ENCODE measurements around the gene PDXK.
"Not testable (repeated sequence)": the region's sequence is repeated elsewhere in the genome, so short reads cannot be mapped to it uniquely, and the experiment has no call there.

Gene PDXK

DNA sequence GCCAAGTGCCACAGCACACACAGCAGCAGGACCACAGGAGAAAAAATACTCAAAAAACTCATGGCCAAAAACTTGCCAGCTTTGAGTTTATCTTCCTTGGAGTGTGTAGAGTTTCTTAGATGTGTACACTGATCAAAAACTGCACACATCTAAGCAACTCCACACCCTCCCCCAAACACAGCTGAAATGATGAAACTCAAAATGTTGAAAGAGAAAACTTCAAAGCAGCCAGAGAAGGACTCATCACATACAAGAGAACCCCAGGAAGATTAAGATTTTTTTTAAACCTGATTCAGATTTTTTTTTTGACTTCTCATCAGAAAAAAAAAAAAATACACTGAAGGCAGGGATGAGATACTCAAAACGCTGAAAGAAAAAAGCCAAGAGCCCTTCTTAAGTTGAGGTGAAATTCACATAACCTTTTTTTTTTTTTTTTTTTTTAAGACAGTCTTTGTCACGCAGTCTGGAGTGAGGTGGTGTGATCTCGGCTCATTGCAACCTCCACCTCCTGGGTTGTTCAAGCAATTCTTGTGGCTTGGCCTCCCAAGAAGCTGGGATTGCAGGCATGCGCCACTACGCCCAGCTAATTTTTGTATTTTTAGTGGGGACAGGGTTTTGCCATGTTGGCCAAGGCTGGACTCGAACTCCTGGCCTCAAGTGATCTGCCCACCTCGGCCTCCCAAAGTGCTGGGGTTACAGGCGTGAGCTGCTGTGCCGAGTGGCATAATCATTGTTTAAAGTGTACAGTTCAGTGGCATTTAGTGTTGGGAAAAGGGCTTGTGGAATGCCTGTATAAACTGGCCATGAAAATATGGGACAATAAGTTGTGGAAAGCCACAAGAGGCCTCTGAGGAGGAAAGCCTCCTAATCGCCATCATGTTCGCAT is 20.9 kb upstream of the PDXK start:
- DNase-seq = peak; percentile 28

GRCh38 chr21:43699492-43699777 is 19.5 kb upstream of the PDXK start:
- not testable (repeated sequence) for DNase-seq

- no peak for DNase-seq
These were observed 18.9 kb upstream of the PDXK start for GRCh38 chr21:43699933-43700599.

DNA sequence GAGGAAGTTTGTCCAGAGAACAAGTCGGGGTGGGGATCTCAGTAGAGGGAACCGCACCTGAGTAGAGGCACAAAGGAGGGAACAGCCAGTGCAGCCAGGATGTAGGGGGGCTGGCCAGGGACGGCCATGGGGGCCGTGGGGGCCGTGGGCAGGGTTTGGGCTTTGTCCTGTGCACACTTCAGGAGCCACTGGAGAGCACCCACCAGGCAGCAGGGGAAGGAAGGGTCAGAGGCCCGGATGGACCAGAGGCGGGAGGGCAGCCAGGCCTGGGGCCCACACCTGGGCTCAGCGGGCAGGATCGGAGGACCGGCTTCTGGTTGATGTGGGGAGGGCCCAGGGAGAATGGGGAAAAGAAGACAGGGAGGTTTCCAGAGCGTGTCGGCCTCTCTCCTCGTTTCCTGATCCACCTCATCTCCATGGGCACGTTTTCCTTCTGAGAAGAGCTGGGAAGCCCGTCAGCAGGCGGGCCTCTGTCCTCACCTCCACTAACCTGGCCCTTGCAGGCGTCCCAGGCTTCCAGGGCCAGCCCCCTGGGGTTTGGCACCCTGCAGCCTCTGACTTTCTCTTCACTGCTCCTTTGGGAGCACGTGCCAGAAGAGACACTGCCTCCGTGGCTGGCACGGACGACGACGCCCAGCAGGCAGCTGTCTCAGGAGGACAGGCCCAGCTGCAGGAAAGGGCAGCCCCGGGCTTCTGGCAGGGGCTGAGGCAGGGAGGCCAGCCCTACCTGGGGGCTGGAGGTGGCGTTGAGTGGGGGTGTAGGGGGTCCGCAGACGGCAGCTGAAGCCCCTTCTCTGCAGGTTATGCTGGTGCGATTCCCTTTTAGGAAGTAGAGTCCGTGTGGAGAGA is 16.8 kb upstream of the PDXK start:
- no peak for DNase-seq

DNA sequence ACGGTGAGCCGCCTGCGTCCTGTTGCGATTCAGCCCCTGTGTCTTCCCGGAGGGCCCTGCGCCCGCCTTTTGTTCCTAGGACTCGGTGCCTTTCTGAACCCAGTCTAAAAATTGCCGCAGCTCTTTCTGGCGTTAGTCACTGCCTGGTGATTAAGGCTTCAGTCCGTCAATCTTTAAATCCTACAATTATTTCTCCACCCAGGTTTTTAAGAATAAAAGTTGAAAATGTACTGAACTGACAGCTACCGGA is 16.2 kb upstream of the PDXK start:
- DNase-seq = no peak

GRCh38 chr21:43703035-43703880 is 15.7 kb upstream of the PDXK start:
- no peak for DNase-seq

- DNase-seq = no peak
These were observed 11.5 kb upstream of the PDXK start for GRCh38 chr21:43707462-43707861.

DNA sequence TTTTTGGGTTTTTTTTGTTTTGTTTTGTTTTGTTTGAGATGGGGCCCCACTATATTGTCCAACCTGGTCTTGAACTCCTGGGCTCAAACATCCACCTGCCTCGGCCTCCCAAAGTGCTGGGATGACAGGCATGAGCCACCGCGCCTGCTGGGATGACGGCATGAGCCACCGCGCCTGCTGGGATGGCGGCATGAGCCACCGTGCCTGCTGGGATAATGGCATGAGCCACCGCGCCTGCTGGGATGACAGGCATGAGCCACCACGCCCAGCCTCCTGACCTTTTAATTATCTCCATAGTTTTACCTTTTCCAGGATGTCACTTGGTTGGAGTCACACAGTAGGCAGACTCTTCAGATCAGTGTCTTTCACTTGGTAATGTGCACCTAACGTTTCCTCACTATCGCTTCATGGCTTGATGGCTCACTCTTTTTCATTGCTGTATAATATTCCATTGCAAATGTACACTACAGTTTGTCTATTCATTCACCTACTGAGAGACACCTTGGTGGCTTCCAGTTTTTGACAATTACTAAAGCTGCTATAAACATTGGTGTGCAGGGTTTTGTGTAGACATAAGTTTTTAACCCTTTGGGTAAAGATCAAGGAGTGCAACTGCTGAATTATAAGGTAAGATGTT is 10.1 kb upstream of the PDXK start:
- DNase-seq = no peak

- peak; percentile 29 for DNase-seq
These were observed 6.5 kb upstream of the PDXK start for GRCh38 chr21:43712268-43712942.

DNA sequence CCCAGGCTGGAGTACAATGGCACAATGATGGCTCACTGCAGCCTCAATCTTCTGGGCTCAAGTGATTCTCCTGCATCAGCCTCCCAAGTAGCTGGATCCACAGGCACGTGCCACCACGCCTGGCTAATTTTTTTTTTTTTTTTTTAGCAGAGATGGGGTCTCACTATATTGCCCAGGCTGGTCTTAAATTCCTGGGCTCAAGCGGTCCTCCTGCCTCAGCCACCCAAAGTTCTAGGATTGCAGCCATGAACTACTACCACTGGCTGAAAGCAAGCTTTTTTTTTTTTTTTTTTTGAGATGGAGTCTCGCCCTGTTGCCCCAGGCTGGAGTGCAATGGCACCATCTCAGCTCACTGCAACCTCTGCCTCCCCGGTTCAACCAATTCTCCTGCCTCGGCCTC is 5.8 kb upstream of the PDXK start:
- not testable (repeated sequence) for DNase-seq

GRCh38 chr21:43716376-43717165 is 2.4 kb upstream of the PDXK start:
- peak; percentile 50 for DNase-seq

GRCh38 chr21:43717166-43717853 is 1.6 kb upstream of the PDXK start:
- DNase-seq = no peak

- no peak for DNase-seq
These were observed 710 bp upstream of the PDXK start for GRCh38 chr21:43717967-43718871.

DNA sequence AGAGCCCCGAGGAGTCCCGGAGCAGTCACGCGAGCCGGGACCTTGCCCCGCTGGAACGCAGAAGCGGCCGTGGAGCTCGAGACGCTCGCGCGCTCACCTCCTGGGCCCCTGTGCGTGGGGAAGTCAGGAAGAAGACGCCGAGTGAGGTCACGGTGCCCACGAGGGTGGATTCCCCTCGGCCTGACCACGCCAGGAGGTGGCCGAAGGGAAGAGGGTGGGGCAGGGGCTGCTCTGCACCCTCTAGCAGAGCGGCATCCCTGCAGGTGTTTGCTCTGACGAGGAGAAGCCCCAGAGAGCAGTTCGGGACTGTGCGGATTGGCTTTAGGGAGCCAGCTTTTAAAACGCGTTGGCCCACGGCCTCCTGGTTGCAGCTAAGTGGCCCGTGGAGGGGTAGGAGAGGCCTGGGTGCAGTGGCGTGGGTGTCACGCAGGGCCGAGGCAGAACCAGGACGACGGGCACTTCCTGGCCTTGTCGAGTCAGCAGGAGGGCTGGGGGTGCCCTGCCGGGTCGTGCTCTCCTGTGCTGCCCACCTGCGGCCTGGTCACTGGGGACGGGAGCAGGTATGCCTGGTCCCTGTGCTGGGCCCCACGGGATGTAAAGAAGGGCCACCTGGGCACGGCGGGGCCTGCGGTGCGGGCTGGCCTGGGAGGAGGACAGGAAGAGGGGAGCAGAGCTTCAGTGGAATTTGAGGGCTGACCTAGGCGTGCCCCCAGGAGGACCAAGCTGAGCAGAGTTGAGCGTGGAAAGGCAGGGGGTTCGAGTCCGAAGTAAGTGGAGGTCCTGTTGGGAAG is 1.0 kb downstream of the PDXK start:
- DNase-seq = no peak

DNA sequence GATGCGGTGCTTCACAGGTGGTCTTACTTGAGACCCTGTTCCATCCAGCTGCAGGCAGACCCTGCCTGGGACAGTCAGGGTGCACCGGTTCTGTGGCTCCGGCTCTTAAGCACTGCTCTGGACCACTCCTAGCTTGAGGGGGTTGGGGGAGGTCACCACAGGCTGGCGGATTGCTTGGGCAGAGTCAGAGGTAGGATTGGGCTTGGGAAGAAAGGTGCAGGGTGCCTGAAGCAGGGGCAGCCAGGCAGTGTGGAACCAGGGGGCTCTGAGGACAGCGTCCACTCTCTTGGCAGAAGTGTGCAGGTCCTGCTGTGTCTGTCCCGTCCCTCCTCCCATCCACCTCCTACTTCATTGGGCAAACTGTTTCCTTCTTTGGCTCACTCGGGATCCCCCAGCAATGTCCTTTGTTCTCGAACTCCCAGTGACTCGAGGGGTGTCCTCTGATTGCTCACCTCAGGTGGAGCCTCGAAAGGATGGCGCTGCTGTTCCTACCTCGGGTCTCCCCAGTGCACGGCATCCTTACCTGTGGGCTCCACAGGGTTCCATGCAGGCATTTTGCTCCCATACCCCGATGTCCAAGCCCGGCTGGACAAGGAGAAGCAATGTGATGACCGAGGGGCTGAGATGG is 1.7 kb downstream of the PDXK start:
- DNase-seq = no peak

DNA sequence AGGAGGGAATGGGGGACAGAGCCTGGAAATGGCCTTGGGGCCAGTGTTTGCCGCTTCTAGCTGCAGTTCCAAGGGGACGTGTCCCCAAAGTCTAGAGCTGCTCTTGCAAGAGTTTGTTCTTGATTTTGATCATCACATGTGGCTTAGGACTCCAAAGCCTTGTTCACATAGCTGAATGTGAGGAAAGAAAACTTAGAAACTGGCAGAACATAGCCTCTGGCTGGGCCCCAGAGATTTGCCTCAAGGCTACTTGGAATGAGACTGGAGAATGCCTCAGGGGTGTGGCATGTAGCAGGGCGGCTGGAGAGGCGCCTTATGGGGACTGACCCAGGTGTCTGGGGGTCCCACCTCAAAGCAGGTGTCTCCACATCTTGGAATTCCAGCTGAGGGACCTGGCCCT is 2.3 kb downstream of the PDXK start:
- DNase-seq = no peak

GRCh38 chr21:43721939-43722338 is 3.0 kb downstream of the PDXK start:
- DNase-seq = no peak

- no peak for DNase-seq
These were observed 4.7 kb downstream of the PDXK start for GRCh38 chr21:43723648-43724047.
